Caco-2 (cell line): ENCODE measurements around the gene POU2AF2. TPM values are rescaled to one million over a fixed set of nuclear protein-coding genes. Genes with fewer than 3 reads are reported as not detected.
"Not testable (repeated sequence)": the region's sequence is repeated elsewhere in the genome, so short reads cannot be mapped to it uniquely, and the experiment has no call there.

Source experiments
- BruUV-seq: library from RNA; stranded (reverse); fragments of 400-500 nt; replicated peaks from 2 replicates; lab custom pipeline; 2021; lab: Mats Ljungman, UMichigan
- CTCF ChIA-PET: fragments of 300-600 bp; sonication (Branson Sonifier 250); formaldehyde crosslinking; loops from one replicate; lab custom pipeline; 2022; ENCODE audit warnings: antibody characterized with exemption; lab: Charles Lee
- POLR2A ChIA-PET: fragments of 300-600 bp; sonication (Branson Sonifier 250); formaldehyde crosslinking; loops from one replicate; lab custom pipeline; 2022; ENCODE audit warnings: antibody characterized with exemption; lab: Charles Lee
- DNase-seq, 2 experiments: peaks; one replicate each; pipeline versions ENCODE4 v3.0.0 to v3.0.0-alpha.2; 2020 to 2022
- H3K27me3 ChIP-seq: replicated peaks from 2 replicates; pipeline ENCODE4 v1.6.0; 2011; ENCODE audit warnings: low read length; ENCODE audit not compliant: control insufficient read depth, insufficient read depth
- H3K36me3 ChIP-seq: 2 replicates; pipeline ENCODE4 v1.5.1; 2011; ENCODE audit warnings: low read length; ENCODE audit not compliant: control insufficient read depth, insufficient read depth
- H3K4me1 ChIP-seq: fragments of 250-450 bp; sonication (Bioruptor Pico); 2 replicates; pipeline ENCODE4 v1.5.1; 2020; ENCODE audit warnings: mild to moderate bottlenecking
- H3K4me3 ChIP-seq: 2 replicates; pipeline ENCODE4 v1.5.1; 2011; ENCODE audit warnings: low read depth, mild to moderate bottlenecking, control low read depth, low read length
- H3K9me3 ChIP-seq: fragments of 250-450 bp; sonication (Bioruptor Pico); 2 replicates; pipeline ENCODE4 v1.5.1; 2020; ENCODE audit warnings: mild to moderate bottlenecking, moderate library complexity
- H3K27ac Mint-ChIP-seq: one replicate; pipeline ENCODE4 v1.8.0; 2022; ENCODE audit warnings: mixed read lengths; ENCODE audit not compliant: unreplicated experiment
- H3K27me3 Mint-ChIP-seq: one replicate; pipeline ENCODE4 v1.8.0; 2022; ENCODE audit warnings: mixed read lengths; ENCODE audit not compliant: insufficient read depth, unreplicated experiment
- H3K36me3 Mint-ChIP-seq: one replicate; pipeline ENCODE4 v1.8.0; 2022; ENCODE audit warnings: mild to moderate bottlenecking, mixed read lengths; ENCODE audit not compliant: insufficient read depth, unreplicated experiment
- H3K4me1 Mint-ChIP-seq: one replicate; pipeline ENCODE4 v1.8.0; 2022; ENCODE audit warnings: low read depth, mixed read lengths; ENCODE audit not compliant: unreplicated experiment
- H3K4me3 Mint-ChIP-seq: one replicate; pipeline ENCODE4 v1.8.0; 2022; ENCODE audit warnings: mild to moderate bottlenecking, moderate library complexity, mixed read lengths; ENCODE audit not compliant: unreplicated experiment
- H3K9me3 Mint-ChIP-seq: one replicate; pipeline ENCODE4 v1.8.0; 2022; ENCODE audit warnings: mixed read lengths; ENCODE audit not compliant: unreplicated experiment
- CTCF ChIP-seq, 2 experiments: fragments of 200-600 bp in 1 of 2; IDR thresholded peaks; 1 replicate in 1 of 2; 2 replicates in 1 of 2; pipeline versions ENCODE4 v1.5.1 to v1.8.0; 2011 to 2022; ENCODE audit warnings: antibody characterized with exemption in 1 of 2, control low read depth in 1 of 2, inconsistent platforms in 1 of 2, low read depth in 1 of 2, low read length in 1 of 2, mild to moderate bottlenecking in 1 of 2, moderate library complexity in 1 of 2; ENCODE audit not compliant: insufficient read depth in 1 of 2, severe bottlenecking in 1 of 2, unreplicated experiment in 1 of 2
- intact Hi-C: fragments of 100-400 bp; cut with micrococcal nuclease; formaldehyde crosslinking; loops from one replicate; pipeline ENCODE4 v1.10.0; 2022; ENCODE audit not compliant: unreplicated experiment
- total RNA-seq: library from RNA; stranded (reverse); gene quantifications from 2 replicates; pipeline ENCODE4 v1.2.3, GENCODE V29; 2022

The POU2AF2 gene
- total RNA-seq, 1 experiment from 2014 or later: not detected

DNA sequence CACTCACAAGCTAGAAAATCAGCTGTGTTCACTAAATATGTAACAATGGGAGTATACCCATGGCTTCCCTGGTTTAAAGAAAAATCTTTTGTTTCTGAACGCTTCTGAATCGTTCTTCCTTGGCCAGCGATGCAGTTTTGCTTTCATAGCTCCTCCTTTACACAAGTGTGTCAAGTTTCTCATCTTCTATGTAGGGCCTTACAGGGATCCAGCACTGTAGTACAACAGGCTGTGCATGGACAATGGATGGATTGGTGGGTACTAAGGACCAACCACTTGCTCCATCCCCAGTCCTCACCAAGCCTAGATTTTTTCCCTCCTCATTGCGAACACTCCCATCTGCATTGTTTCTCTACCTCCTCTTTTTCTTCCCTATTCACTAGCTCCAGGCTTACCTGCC is 24.3 kb upstream of the POU2AF2 start:
- CTCF ChIA-PET: interaction anchor here (1.0 to 1.4 kb wide), 2 partner anchors 78 to 202 kb away, joined by 3 to 4 read pairs; no protein-coding TSS in a partner anchor
- Mint-ChIP-seq H3K36me3 (no peaks in the 10 kb centered on the region), H3K4me1 (no peaks in the 10 kb centered on the region), H3K27me3 (peaks cover 22% of the 10 kb centered on the region), H3K9me3 (peaks cover 10% of the 10 kb centered on the region), H3K27ac (no peak overlapping the region), H3K4me3 (no peak overlapping the region)
- Histone ChIP-seq H3K4me1 (no peaks in the 10 kb centered on the region), H3K9me3 (peaks cover 3% of the 10 kb centered on the region; the same call in 1 of the 2 replicates), H3K27me3 (no peaks in the 10 kb centered on the region), H3K4me3 (no peak overlapping the region), H3K36me3 (no peaks in the 10 kb centered on the region)
- TF ChIP-seq CTCF (IDR thresholded peaks at IDR 0.05; ENCODE audit: insufficient read depth in 1 of 2, low read depth in 1 of 2, low read length in 1 of 2, severe bottlenecking in 1 of 2, unreplicated experiment in 1 of 2): no peak
- DNase-seq: no peak
- POLR2A ChIA-PET: no interaction called here
- intact Hi-C loops: no loop called here
- no TSS peak for BruUV-seq

GRCh38 chr11:111221936-111222335 is 23.6 kb upstream of the POU2AF2 start:
- BruUV-seq, H3K27ac Mint-ChIP-seq, H3K4me1 ChIP-seq, DNase-seq, H3K9me3 ChIP-seq, H3K36me3 Mint-ChIP-seq, H3K4me3 ChIP-seq, POLR2A ChIA-PET, H3K4me3 Mint-ChIP-seq, H3K9me3 Mint-ChIP-seq, H3K4me1 Mint-ChIP-seq, CTCF ChIA-PET, H3K36me3 ChIP-seq, intact Hi-C loops, H3K27me3 ChIP-seq: not testable (repeated sequence)
- peaks cover 19% of the 10 kb centered on the region for H3K27me3 Mint-ChIP-seq

DNA sequence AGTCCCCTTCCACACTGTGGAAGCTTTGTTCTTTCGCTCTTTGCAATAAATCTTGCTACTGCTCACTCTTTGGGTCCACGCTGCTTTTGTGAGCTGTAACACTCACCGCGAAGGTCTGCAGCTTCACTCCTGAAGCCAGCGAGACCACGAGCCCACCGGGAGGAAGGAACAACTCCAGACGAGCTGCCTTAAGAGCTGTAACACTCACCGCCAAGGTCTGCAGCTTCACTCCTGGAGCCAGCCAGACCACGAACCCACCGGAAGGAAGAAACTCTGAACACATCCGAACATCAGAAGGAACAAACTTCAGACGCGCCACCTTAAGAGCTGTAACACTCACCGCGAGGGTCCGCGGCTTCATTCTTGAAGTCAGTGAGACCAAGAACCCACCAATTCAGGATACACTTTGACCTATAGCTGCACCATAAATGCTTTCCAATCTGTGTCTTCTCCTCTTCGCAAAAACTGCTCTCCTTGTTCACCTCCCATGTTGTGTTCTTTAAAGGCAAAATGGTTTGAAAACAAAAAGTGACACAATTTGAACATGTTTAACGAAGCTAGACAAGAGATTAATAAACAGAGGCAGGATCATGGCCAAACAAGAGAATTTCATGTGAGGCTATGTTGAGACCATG is 22.6 kb upstream of the POU2AF2 start:
- intact Hi-C loops, H3K9me3 Mint-ChIP-seq, H3K4me3 ChIP-seq, H3K36me3 Mint-ChIP-seq, H3K27ac Mint-ChIP-seq, H3K27me3 ChIP-seq, CTCF ChIA-PET, DNase-seq, H3K36me3 ChIP-seq, H3K9me3 ChIP-seq, H3K4me3 Mint-ChIP-seq, H3K4me1 ChIP-seq, POLR2A ChIA-PET, BruUV-seq, H3K4me1 Mint-ChIP-seq: not testable (repeated sequence)
- peaks cover 18% of the 10 kb centered on the region for H3K27me3 Mint-ChIP-seq

DNA sequence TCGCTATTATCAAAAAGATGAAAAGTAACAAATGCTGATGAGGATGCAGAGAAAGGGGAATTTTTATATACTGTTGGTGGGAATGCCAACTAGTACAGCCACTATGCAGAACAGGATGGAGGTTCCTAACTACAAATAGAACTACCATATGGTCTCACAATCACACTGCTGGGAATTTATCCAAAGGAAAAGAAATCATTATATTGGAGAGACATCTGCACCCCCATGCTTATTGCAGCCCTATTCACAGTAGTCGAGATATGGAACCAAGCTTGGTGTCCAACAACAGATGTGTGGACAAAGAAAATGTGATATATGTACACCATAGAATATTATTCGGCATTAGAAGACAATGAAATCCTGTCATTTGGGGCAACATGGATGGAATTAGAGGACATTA is 19.6 kb upstream of the POU2AF2 start:
- H3K27me3 ChIP-seq: no peaks in the 10 kb centered on the region
- peaks cover 3% of the 10 kb centered on the region; the same call in 1 of the 2 replicates for H3K9me3 ChIP-seq
- no TSS peak for BruUV-seq
- Mint-ChIP-seq H3K36me3 (no peaks in the 10 kb centered on the region), H3K4me1 (no peaks in the 10 kb centered on the region), H3K4me3 (no peak overlapping the region), H3K9me3 (peaks cover 10% of the 10 kb centered on the region), H3K27ac (no peak overlapping the region), H3K27me3 (peaks cover 15% of the 10 kb centered on the region)
- intact Hi-C loops: no loop called here
- CTCF ChIA-PET: interaction anchor here (0.7 kb wide), 1 partner anchor 73 kb away, joined by 3 read pairs; no protein-coding TSS in a partner anchor
- no peak for DNase-seq
- POLR2A ChIA-PET: no interaction called here
- TF ChIP-seq CTCF (IDR thresholded peaks at IDR 0.05; ENCODE audit: insufficient read depth in 1 of 2, low read depth in 1 of 2, low read length in 1 of 2, severe bottlenecking in 1 of 2, unreplicated experiment in 1 of 2): no peak
- H3K4me1 ChIP-seq: no peaks in the 10 kb centered on the region
- no peak overlapping the region for H3K4me3 ChIP-seq
- H3K36me3 ChIP-seq: no peaks in the 10 kb centered on the region
